H4 (cell line): ENCODE results near the gene SNCAIP. TPM values are rescaled to one million over a fixed set of nuclear protein-coding genes. Genes with fewer than 3 reads are reported as not detected.

Source experiments
- DNase-seq: peaks from one replicate; pipeline ENCODE4 v3.0.0-alpha.2; 2015; ENCODE audit warnings: low spot score
- total RNA-seq: library from RNA; depleted of rRNA; stranded (reverse); fragments of >200 nt; shearing (Covaris generic); gene quantifications from 2 replicates; pipeline ENCODE4 v1.2.3, GENCODE V29; 2014

The SNCAIP gene
- total RNA-seq, 1 experiment from 2014 or later, result 0.91 TPM

GRCh38 chr5:122426301-122426700 lies 114.3 kb downstream of the SNCAIP start:
- no peak for DNase-seq

- no peak for DNase-seq
These were observed 115.6 kb downstream of the SNCAIP start for GRCh38 chr5:122427621-122428020.

DNA sequence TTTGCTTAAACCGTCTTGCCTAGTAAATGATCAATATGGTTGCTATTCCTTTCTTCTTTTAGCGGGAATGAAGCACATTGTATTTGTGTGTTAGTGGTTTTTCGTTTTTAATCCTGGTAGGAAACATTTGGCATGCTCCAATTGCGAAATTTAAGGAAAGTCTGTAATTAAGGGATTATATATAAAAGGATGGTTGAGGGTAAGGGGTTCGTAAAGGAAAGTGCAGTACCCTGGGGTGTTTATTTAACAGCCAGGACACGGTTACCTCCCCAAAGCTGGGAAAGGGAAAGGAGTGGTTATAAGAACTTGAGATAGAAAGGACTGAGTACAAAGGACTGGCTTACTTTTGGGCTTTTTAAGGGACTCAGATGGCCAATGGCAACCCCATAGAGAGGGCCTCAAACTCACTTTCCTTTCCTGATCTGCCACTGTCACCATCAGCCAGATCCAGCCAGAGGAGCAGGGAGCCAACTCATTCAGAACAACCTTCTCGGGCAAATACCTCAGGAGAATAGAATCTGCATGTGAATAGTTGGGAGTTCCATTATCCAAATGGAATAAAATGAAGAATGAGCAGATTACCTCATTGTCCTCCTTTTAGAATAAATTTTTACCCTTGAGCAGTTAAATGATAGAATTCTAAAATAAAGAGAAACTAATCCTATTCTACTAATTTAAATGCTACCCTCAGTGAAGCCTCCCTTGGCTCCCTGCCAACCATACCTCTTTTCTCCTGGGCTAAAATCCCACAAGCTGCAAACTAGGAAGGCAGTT lies 117.7 kb downstream of the SNCAIP start:
- no peak for DNase-seq

DNA sequence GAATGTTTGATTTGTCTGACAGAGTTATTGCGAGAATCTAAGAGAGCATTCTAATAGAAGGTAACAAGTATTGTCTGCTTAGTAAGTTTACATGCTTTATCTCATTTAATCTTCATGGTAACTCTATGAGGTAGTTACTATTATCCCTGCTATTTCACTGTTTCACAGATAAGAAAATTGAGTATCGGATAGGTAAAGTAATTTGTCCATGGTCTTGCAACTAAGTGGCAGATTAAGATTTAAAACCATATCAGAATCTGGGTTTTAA lies 118.2 kb downstream of the SNCAIP start:
- DNase-seq, result no peak

DNA sequence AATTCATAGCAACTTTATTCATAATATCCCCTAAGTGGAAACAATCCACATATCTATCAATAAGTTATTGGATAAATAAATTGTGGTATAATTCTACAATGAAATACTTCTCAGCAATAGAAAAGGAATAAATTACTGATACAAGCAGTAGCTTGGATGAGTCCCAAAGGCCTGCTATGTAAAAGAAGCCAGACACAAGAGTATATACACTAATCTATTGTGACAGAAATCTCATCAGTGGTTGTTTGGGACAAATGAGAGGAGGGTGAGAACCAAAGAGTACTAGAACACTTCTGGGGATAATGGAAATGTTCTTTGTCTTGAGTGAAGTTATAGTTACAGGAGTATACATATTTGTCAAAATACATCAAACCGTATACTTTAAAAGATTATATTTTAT lies 119.3 kb downstream of the SNCAIP start:
- DNase-seq, result no peak

DNA sequence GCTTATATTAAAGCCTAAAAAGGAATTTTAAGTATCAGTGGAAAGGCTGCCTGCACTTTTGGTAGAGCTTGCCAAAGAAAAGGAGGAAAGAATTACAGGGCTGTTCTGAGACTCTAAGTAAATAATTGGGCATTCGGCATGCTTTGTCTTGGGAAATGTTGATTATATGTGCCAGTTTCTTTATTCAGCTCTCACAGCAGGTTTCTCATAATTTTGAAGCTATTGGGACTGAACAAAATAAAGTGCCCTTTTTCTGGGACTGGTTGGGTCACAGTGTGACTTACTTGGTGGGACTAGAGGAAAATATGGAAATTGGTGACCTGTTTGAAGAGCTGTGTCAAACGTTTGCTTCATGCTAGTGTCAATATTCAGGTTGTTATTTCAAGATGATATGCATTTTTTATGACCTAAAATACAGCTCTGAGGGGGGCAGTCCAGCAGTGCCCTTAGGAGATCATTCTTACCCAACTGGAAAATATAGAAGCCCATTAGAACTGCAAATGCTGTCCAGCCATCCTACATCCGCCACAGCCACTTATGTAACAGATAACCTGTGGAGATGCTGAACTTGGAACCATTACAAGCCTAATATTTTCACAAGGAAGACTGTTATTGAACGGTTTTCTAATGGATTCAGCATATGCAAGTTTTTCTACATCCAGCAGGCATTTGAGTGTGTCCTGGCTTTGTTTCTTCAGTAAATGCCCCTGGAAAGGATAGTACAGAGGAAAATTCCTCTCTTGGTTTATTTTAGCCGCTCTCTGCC lies 122.4 kb downstream of the SNCAIP start:
- no peak for DNase-seq

- no peak for DNase-seq
These were observed 123.2 kb downstream of the SNCAIP start for GRCh38 chr5:122435234-122435633.

DNA sequence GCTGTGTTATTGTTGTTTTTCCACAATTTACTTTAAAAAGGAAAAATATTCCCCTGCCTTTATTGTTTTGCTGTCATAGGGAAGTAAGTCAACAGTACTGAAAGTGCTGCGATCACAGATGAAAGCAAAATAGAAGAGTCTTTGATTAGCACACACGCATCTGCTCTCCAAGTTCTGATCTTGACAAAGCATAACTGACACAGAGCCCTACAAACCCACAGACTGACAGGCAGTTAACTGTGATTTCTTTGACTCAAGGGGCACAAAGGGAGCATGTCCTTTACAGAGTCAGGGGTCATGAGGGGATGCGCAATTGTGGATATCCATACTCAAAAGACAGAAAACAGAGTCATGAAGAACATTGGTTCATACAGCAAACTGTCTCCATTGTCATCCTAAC lies 123.7 kb downstream of the SNCAIP start:
- no peak for DNase-seq

DNA sequence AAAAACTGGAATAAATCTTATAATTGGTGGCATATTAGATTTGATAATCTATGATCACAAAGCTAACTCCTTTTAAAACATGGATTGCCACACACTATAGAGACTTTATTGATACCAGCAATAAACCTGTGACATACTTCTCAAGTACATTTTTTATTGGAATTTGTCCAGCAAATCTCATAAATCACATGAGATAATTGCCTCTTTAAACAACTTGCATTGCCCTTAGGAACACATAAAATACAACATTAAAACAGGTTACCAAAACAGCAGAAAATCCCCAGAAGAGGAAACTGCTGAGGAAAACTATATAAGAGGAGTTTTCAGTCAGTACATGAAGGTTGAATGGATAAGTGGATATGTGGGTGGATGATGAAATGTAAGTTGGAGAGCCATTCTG lies 124.6 kb downstream of the SNCAIP start:
- no peak for DNase-seq

DNA sequence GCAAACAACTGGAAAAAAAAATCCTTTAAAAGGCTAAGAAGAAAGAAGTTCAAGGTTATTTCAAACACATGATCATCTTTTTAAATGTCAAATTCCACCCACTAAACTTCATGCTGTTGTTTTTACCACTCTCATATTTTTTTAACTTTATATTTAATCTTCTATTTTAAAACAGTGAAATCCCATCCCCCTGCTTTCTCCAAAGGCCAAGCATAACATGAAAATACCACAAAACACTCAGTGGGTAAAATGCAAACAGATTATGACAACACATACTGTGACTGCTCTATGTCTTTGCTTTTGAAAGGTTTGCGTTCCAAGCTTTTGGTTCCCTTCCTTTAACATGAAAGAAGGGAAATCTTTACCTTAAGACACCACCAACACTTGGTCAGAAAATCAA lies 127.6 kb downstream of the SNCAIP start:
- DNase-seq, result no peak

DNA sequence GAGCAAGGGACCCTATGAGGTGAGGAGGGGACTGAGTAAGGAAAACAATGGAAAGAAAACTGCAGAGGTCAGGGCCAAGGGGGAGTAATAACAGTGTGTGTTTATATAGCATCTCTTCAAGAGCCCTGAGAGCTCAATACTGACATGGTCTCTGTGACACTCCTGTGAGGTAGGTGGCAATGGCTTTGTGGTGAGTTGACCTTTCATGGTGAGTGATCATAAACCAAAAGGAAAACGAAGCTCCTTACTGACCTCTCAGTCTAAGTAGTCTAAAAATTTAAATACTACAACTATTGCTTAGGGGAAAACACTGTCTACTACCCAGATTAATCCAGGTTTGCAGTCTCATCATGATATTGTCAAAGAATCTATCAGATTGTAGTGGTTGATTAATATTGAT lies 130.9 kb downstream of the SNCAIP start:
- DNase-seq, result no peak

DNA sequence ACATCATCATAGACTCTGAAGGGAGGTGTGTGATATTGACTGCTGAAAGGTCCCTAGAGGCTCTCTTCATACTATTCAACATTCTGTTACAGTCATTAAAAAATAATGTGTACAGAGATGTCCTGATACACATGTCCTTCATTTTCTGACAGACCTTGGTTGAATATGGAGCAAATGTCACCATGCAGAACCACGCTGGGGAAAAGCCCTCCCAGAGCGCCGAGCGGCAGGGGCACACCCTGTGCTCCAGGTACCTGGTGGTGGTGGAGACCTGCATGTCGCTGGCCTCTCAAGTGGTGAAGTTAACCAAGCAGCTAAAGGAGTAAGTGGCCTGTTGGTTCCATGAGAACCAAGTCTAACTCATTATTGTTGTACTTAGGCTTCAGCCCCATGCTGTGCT lies 132.4 kb downstream of the SNCAIP start:
- DNase-seq, result no peak

- no peak for DNase-seq
These were observed 133.0 kb downstream of the SNCAIP start for GRCh38 chr5:122445070-122445469.

- no peak for DNase-seq
These were observed 135.0 kb downstream of the SNCAIP start for GRCh38 chr5:122447072-122447471.

- no peak for DNase-seq
These were observed 135.8 kb downstream of the SNCAIP start for GRCh38 chr5:122447879-122448278.

DNA sequence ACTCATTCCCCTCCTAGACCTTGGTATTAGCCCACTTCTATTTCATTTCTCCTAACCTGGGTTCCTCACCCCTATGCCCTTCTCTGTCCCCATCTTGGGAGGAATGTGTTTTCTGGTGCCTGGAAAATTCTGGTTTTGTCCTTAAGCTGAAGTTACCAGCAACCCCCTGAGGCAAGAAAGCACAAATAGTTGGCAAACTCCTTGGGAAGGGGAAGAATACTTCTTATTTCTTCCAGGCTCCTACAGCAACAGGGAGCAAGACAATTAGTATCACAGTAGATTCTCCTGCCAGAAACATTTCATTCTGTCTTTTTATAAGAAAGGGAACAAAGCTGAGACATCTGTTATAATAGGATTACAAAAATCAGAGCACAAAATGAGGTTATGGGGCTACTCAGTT lies 142.5 kb downstream of the SNCAIP start:
- DNase-seq, result no peak

DNA sequence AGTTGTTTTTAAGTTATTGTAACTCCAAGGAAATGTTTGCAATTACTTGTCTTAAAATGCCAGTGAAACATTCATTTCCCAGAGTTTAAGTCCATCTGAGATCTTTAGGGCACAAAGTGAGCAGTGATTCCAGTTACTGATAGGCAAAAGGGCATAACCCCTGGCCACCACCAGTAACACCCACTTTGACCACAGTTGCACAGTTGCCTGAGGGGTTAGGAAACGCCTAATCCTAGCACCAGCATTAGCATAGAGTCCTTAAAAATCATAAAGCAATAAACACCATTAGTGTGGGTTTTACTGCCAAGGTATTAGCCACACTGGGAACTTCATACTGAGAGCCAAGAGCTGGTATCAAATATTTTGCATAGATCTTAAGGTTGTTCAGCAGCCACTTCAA lies 143.9 kb downstream of the SNCAIP start:
- no peak for DNase-seq

DNA sequence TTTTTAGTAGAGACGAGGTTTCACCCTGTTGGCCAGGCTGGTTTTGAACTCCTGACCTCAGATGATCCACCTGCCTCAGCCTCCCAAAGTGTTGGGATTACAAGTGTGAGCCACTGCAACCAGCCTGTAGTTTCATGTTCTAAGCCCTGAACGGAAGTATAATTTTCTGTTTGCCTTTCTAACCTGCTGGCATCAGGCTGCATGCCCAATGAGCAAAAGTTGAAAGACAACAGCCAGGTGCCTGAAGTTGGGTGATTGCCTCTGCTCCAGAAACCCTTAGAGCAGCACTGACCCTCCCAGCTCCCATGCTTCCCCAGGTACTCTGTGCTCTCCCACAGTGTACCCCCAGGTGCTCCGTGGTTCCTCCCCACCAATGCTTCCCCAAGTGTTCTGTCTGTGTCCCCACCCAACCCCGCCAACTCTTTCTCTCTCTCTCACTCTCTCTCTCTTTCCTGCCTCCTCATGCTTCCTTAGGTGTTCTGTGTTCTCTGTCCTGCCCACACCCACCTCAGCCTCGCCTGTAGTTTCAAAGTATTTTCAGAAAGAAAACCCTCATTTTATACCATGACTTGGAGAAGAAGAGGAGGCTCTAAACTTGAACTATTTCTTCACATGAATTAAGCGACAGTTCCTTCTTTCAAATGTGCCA lies 145.3 kb downstream of the SNCAIP start:
- DNase-seq, result no peak

- DNase-seq, result peak; percentile 46
These were observed 146.3 kb downstream of the SNCAIP start for GRCh38 chr5:122458278-122458872.

DNA sequence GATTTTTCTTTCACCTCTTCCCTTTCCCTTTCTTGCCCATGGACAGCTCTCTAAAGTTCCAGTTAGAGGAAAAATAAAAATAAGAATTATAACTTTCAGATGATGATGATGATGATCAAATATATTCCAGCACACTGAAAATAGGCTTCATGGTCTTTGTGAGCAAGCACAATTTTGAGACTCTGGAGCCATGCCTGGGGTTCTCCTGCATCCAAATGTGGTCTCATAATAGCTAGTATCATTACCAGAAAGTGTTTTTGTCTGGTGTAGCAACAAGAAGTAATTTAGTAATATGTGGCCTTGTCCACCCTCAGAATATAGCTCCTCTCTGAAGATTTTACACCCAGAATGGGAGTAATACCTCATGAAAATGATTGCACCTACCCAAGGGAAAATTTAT lies 150.4 kb downstream of the SNCAIP start:
- DNase-seq, result no peak

GRCh38 chr5:122463221-122463620 lies 151.2 kb downstream of the SNCAIP start:
- DNase-seq, result peak; percentile 75

DNA sequence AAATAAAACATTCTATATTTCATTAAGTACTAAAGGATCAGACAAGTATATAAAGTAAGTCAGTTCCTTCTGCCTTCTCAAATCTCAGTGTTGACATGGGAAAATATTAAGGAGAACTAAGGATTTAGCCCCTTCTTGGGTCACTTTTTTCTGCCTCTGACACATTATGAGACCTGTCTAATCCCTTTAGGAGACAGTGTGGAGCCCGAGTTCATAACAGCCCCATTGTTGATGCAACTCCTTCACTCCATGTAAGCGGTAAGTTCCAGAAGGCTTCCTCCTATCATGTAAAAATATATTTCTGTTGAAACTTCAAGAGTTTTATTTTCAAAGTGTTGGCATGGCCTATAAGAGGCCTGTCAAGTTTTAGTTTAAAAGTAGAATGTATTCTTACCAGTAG lies 152.2 kb downstream of the SNCAIP start:
- no peak for DNase-seq
